Retinal pigment epithelial cell (primary cell): ENCODE data around the gene ITPK1.

Experiments
- DNase-seq: peaks from one replicate; pipeline ENCODE4 v3.0.0-alpha.2; 2010; ENCODE audit warnings: low read depth
- H3K4me3 ChIP-seq: 2 replicates; pipeline ENCODE4 v1.5.1; 2011; ENCODE audit warnings: mild to moderate bottlenecking, low read length, control low read depth, moderate library complexity
- CTCF ChIP-seq: conservative IDR thresholded peaks from 2 replicates; pipeline ENCODE4 v1.5.1; 2011; ENCODE audit warnings: low read depth, low read length, control low read depth, inconsistent platforms

Gene ITPK1

GRCh38 chr14:92902191-92902590 lies 213.5 kb downstream of the ITPK1 start:
- no peak for DNase-seq
- no peak for TF ChIP-seq CTCF

GRCh38 chr14:92900660-92901059 lies 215.1 kb downstream of the ITPK1 start:
- H3K4me3 ChIP-seq, result no peak overlapping the region
- no peak for DNase-seq
- TF ChIP-seq CTCF, result no peak

More at GRCh38 chr14:92902191-92902590, 213.5 kb downstream of the ITPK1 start:
- no peak overlapping the region for H3K4me3 ChIP-seq

- DNase-seq, result no peak
- TF ChIP-seq CTCF, result no peak
- no peak overlapping the region for H3K4me3 ChIP-seq
Observed at GRCh38 chr14:92898566-92899131, 217.1 kb downstream of the ITPK1 start.

- TF ChIP-seq CTCF, result no peak
- DNase-seq, result no peak
- H3K4me3 ChIP-seq, result no peak overlapping the region
Observed at GRCh38 chr14:92897922-92898565, 217.7 kb downstream of the ITPK1 start.

- no peak for DNase-seq
- H3K4me3 ChIP-seq, result no peak overlapping the region
- TF ChIP-seq CTCF, result no peak
Observed at GRCh38 chr14:92895352-92895878, 220.3 kb downstream of the ITPK1 start.

GRCh38 chr14:92892589-92892988 lies 223.1 kb downstream of the ITPK1 start:
- no peak for TF ChIP-seq CTCF
- no peak overlapping the region for H3K4me3 ChIP-seq
- DNase-seq, result no peak
